GM18868 (cell line): ENCODE data around the gene ERN2.

Source experiments
- ATAC-seq: cut with Tn5 transposase; IDR thresholded peaks from one replicate; pipeline ENCODE4 v1.9.1; 2021; ENCODE audit warnings: mild to moderate bottlenecking, moderate library complexity; ENCODE audit not compliant: unreplicated experiment

The ERN2 gene

GRCh38 chr16:23640931-23641765 is 71.9 kb downstream of the ERN2 start, which contains the start of the genes DCTN5 and PALB2:
DCTN5 (plus strand) TSS chr16:23641466; CDS start chr16:23641543, 77 bp downstream.
PALB2 (minus strand) TSS chr16:23641310; CDS start chr16:23641157, 153 bp downstream.
- ATAC-seq, result peak; percentile 96

DNA sequence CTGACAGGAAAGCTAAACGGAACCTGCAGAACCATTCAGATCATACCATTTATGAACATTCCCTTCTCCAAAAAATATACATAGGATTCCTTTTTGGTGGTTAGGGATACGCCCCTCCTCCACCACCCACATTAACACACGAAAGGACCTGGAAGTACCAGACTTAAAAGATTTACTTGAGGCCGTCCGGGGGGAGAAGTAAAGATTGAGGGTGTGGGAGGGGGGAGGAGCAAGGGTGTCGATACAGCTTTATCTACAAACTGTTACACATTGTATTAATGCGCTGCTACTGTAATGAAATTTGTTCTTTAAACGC is 72.4 kb downstream of the ERN2 start:
- no peak for ATAC-seq
